HG03378 (cell line): ENCODE measurements around the gene ASPG.

ENCODE experiments used
- ATAC-seq: cut with Tn5 transposase; IDR thresholded peaks from one replicate; pipeline ENCODE4 v1.9.1; 2021; ENCODE audit warnings: mild to moderate bottlenecking, moderate library complexity; ENCODE audit not compliant: unreplicated experiment

The ASPG gene

DNA sequence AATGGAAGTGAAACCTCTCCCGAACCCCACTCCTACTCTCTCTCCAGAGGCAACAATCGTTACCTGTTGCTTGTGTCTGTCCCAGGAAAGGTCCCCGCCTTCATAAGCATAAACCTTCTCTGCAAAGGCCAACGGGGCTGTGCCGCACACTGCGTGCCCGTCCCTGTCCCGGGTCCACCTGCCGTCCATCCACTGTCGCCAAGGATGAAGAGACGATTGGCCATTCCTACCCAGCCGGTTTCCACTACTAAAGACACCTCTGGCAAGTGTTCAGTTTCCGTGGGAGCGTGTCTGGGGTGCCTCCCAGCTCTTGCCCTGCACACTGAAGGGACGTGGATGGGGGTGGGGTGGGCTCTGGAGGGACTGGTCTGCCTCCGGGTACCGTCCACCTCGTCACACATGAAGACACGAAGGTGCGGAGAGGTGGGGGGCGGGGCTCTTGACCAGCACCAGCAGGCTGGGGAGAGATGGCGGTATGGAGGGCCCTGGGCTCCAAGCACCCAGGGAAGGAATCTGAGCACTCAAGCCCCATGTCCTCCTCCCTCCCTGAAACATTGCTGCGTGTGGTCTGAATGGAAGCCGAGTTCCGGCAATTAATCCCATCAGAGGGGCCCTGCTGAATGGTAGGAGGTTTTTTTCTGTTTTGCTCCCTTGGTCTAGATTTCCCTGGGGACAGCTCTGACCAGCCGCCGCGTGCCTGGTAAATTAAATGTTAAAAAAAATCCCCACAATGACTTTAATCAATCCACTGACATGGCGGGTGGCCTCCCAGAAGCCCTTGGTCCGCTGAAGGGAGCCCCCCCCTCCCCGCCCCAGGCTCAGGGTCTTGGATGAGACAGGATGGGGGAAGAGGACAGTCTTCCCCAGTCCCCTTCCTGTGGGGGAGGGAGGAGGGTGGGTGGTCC, 48.8 kb downstream of the ASPG start:
- ATAC-seq, result no peak

DNA sequence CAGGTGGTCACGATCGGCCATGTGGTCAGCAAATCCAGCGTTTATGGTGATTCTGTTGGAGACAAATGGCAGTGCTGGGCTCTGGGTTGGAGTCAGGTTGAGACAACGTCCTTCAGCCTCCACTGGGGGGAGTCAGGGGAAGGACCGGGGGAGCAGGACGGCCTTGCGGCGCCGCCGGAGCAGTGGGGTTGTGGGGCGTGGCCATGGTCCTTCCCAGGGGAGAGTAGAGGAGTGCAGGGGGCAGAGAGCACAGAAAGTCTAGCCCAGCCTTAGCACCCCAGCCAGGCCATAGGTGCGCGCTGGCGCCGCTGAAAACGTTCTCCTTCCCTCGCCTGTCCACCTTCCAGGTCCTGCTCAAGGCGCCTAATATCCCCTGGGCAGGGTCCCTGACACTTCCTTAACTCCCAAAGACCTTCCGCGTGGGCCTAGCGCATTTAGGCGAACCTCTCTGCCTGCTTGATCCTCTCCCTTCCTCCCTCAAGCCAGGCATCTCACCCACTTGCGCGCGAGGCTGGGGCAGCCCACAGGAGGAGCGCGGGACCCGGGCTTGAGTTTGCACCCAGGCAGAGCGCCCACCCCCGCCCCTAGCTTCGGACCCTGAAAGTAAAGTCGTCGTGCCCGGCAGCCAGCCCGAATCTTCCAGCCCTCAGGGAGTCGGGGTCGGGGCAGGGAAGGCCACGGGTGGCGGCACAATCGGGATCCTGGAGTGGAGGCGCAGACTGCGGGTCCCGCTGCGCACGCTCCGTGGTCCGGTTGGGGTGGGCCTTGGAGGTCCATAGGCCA, 49.8 kb downstream of the ASPG start:
- no peak for ATAC-seq

DNA sequence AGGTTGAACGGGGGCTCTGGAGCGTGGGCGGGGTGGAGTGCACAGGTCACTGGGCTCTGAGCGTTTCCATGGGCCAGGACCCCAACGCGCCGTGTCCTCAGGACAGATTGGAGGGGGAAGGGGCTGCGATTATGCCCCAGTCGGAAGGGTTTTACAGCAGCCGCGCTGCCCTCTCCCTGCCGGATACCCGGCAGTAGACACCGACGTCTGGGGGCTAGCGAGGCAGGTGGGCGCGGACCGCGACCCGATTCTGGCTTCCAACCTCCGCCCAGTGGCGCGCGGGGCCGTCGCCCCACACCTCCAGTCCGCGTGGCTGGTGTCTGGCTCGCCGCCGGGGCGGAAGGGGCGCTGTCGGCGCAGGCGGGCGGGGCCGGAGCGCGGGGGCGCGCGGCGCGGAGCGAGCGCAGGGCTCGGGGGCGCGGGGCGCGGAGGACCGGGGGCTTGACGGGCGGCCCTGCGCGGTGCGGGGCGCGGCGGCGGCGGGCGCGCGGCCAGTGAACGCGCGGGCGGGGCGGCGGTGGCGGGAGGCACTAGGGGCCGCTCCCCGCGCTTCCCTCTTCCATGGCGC, 50.5 kb downstream of the ASPG start:
- no peak for ATAC-seq

DNA sequence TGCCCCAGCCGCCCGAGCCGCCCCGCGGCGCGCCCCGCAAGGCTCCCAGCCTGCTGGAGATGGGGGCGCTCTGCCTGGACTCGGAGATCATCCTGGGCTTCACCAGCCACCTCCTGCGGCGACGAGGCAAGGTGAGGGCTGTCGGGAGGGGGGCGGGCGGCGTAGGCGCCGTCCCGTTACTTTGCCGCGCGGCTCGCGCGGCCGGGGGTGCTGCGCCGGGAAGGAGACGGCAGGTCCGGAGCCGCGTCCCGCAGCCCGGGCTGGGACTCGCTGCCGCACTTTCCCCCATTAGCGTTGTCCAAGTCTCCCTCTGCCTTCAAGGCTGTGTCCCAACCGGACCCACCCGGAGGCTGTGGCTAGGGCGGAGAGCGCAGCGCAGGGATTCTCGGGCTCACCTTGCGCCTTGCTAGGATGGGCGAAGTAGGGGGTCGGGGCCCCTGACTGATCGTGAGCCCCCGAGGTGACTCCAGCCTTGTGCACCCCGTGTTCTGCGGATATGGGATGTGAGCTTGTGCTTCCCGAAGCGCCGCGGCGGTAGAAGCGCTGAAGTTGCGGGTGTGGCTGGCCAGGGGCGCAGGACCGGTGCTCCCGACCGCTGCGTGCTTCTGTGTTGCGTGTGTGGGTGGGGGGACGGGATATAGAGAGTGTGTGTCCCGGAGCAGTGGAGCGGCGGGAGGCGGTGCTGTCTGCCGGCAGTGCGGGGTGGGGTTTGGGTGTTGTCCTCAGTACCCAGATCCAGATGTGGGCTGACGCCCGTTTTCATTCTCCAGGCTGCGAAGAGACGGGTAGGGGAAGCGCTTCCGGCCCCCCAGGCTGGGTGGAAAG, 51.2 kb downstream of the ASPG start:
- ATAC-seq, result no peak

DNA sequence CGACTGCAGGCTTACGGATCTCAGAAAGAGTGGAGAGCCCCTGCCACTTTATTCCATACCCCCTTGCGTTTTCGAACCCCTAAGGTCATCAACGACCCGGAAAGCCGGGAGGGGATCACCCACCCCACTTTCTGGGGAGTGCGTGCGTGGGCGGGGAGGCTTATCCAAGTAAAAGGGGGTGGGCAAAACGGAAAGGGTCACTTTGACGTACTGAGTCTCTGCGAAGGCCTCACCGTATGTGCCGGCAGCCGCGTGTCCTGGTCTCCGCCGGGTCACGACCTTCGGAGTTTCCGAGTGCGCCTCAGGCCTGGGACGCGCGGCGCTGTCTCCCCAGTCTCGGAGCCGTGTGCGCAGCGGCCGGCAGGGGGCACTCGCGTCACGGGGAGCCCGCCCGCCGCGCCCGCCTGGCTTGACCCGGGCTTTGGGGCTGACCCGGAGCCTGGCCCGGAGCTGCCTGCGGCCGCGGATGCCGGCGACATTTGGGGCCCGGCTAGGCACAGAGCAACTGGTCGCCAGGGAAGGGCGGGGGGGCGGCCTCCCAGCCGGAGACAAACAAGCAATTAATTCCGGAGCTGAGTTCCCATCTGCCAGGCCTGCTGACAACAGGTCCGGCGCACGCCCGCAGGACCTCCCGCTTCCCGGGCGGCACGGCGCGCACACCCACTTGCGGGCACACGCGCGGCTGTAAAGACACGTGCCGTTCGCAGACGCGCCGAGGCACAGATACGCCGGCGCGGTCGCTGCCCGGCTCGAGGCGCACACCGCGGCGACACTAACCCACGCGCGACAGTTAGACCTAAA, 52.0 kb downstream of the ASPG start:
- no peak for ATAC-seq

DNA sequence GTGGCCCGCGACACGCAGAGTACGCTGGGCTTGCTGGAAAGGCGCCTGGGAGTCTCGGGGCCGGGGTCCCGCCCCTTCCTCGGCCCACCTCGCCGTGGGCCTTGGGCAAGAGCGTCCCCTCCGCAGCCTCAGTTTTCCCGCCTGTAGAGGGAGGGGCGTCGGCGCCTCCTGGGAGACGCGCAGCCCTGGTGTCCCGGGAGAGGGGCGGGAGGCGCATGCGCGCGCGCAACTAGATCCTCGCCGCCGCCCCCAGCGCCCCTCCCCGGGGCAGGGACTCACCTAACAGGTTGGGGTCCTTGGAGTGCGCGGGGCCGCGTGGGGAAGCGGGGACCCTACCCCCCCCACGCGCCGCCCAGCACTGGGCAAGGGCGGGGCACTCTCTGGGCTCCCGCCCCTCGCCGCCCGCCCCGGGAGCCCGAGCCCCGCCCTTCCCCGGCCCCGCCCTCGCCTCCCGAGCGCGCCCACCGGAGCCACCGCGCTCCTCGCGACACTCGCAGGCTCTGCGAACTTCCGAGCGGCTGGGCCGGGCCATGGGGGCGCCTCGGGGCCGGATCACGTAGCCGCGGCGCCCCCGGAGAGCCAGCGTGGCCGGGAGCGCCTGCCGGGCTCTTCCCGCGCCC, 52.7 kb downstream of the ASPG start, which contains the start of gene KIF26A:
TSS of gene KIF26A (plus strand) at position 490 of the 620 bp plus-strand sequence. CDS start 136 bp downstream, outside the sequence.
- ATAC-seq, result no peak

DNA sequence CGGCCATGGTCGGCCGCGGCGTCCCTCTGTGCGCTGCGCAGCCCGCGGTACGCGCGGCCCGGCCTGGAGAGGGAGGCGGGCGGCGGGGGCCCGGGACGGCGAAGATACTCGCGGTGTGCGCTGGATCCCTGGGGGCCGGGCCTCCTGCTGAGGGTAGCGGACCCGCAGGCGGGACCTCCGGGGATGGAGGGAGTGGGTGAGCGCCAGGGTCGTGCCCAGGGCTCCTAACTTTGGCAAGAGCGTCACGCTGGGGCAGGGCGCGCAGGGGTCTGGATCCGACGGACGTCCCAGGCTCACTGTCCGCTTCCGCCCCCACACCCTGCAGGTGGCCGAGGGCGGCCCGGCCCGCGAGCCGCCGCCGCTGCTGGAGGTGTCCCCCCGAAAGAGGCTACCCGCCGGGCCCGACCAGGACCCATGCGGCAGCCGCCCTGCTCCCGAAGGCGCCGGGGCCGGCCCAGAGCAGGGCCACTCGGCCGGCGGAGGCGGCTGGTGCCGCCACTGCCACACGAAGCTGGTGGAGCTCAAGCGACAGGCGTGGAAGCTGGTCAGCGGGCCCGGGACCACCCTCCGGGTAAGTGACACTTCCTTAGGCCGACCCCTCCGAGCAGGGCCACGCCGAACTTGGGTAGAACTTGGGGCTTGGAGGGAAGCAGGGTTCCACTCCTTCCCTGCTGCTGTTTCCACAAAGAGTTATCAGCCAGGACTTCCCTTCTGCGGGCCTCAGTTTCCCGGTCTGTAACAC, 53.4 kb downstream of the ASPG start:
- ATAC-seq, result no peak

DNA sequence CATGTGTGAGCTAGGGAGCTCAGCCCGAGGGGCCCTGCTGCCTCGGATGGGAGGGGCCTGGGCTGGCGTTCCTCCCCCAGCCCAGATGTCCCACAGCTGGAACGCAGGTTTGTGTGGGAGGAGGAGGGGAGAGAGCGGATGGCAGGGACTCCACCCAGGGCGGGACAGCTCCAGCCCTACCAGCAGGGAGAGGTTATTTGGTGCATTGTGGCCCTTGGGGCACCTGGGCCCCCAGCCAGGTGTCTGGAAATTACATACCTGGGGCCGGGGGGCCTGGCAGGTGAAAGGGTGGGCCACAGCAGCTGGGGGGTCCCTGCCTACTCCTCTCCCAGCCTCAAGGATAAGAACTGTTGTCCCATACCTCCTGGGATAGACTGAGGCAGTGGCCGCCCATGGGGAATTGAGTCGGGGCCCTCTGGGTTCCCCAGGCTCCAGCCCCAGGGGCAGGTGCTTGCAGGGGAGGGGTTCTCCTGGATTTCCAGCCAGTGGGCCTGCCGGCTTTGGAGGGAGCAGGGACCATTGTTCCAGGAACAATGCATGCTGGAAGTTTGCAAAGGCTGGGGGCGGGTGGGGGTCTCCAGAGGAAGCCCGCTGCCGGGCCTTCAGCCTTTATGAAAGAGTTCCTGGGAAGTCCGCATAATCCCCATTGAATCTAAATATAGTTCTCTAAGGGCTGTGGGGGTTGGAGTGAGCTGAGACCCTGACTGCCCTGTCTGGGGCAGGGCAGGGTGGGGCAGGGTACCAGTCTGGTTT, 54.1 kb downstream of the ASPG start:
- no peak for ATAC-seq

DNA sequence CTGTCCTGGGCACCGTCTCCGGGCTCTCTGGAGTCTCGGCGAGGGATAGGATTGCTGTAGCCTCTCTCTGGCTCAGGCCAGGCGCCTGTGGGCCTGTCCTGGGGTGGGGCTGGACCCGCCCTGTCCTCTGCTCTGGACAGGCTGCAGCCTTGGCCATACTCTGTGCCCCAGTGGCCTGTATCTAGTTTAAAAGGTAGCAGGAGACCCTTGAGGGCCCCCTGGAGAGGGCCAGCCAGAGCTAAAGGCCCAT, 54.6 kb downstream of the ASPG start:
- no peak for ATAC-seq

DNA sequence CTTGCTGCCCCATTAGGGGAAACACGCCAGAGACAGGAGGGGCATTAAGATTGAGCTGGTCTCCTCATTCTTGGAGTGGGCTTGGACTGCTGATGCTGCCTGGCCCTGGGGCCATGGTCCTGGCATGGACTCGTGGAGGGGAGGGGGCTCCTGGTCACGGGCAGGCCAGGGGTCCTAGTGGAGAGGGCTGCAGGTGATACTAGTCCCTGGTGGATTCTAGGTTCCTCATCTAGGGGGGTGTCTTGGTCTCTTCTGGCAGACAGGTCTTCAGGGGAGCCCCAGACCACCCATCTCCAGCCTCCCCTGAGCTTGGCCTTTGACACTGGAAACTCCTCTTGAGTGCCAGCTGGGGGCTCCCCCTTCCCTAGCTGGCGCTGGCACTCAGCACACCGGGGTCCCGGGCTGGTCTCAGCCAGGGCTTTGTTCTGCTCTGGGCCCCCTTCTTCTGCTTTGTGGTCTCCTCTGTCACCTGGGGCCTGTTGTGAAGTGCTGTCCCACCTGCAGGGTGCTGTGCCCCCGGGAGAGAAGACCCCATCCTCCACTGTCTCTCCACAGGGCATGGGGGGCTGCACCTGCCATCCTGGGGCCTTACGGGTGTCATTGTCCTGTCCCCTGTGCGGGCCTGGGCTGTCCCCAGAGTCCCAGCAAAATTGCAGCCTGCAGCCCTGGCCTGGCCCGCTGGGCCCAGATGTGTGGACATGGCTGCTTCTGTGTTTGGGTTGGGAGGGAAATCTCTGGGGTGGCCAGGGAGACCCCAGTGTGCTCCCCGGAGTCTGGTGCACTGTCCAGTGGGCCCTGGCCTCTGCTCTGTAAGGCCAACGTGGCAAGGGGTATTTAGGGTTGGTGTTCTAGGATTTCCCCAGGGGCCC, 55.2 kb downstream of the ASPG start:
- ATAC-seq, result no peak

DNA sequence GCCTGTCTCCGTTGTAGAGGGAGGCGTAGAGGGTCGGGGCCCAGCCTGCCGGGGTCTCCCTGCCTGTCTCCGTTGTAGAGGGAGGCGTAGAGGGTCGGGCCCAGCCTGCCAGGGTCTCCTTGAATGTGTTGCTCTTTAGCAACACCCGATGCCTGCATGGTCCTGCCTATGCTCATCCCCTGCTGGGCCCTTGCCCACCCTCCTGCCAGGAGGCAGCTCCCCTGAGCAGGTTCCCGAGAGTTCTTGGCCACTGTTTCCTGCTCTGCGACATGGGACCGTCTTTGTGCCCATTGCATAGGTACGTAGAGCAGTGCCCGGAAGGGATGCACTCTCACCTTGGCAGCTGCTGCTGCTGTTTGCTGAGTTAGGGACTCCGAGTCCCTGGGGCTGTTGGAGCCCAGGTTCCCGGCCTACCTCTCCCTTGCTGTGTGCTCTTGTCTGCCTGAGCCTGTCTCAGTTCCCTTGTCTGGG, 56.2 kb downstream of the ASPG start:
- ATAC-seq, result no peak

DNA sequence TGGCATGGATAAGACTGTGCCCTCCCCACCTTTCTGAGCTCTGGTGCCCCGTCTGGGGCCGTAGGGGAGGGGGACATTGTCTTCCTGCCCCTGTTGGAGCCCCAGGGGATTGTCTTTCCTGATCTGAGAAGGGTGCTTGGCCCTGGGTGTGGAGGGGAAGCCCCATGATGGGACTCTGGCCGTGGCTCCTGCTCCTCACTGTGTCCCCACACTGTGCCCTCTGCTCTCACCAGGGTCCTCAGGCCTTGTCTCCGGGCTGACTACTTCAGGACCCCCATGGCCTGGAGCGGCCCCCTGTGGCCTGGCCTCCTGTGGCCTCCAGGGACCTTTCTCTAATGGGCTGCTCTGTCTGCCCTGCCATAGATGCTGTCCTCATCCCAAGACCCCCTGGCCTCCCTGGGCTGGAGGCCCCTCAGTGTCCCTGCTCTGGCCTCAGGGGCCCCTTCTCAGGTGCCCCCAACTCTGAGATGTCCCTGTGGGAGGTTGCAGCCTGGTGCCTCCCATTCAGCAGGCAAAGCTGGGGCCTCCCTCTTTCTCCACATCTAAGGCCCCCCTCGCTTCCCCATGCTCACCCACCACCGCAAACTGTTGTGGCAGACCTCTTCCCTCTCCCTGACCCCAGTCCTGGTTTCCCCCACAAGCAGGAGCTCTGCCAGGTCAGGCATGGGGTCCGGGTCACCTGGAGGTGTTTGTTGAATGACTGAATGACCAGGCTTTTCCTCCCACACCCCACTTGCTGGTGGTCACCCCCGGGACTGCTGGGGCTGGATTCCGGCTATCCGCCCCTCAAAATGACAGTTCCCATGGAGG, 56.8 kb downstream of the ASPG start:
- no peak for ATAC-seq

DNA sequence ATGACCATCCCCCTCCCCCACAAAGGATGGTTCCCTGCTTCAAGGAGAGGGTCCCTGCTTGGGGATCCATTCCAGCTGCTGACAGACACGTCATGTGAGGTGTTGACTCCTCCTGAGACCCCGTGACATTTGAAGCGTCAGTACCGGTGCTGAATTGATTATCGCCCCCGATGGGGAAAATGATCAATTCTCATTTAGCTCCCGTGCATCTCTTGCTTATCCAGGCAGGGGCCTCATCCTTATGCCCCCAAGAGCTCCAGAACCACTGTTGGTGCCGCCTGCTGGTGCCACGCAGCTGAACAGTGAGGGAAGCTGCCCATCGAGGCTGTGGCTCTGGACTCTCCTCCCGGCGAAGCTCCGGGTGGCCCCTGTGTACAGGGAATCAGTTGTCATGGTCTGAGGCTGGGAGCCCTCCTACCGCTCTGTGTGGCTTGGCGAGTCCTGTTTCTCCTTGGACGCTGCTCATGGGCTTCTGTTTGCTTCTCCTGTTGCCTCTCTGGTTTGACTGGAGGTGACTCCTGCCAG, 57.5 kb downstream of the ASPG start:
- ATAC-seq, result no peak

DNA sequence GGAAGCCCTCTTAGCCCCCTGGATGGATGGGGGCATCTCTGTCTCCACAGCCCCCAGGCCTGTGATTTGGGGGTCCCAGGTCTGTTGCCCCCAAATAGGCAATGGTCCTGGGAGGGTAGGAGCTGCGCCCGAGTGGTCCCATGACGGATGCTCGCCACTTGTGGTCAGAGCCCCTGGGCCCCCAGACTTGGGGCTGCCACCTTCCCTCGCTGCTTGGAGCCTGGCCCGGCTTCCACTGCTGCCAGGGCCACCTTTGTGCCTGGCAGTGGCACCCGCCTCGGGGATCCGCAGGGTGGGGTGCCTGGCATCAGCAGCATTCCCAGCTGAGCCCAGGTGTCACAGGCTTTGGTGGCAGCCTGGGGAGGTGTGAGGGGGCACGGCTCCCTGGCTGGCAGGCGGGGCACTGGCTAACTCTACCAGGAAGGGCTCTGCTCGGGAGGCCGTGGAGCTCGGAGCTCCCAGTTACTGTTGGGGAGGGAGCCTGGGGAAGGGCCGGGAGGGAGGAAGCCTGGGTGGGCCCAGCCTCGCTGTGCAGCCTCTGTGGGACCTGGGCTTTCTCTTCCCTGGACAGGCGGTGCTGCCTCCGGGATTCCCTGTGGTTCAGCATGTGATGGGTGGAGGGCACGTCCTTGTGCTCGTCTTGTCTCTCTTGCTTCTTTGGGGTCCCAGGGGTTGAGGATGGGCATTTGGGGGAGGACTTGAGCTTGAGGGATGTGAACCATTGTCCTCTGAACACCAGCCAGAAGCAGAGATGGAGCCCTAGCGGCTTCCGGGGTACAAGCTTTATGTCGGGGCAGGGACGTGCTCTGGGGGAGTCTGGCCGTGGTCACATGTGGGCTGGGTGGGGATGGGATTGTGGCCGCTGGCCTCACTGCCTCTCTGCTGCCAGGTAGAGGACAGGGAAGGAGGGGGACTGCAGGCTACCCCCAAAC, 58.3 kb downstream of the ASPG start:
- no peak for ATAC-seq

DNA sequence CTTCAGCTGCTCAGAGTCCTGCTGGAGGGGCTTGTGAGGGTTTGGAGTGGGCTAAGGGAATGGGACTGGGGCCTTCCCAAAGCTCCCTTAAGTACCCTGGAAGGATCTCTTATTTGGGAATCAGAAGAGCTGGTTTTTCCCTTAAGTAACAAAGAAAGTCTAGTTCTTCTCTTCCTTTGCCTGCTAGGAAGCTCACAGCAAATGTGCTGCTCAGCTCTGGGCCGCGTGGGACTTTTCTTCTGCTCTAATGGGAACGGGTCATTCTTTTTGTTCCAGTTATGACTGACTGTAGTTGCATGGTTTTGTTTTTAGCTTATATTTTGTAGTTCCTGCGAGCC, 58.9 kb downstream of the ASPG start:
- ATAC-seq, result no peak
